ENCODE results near the gene PTBP3.

The PTBP3 gene

DNA sequence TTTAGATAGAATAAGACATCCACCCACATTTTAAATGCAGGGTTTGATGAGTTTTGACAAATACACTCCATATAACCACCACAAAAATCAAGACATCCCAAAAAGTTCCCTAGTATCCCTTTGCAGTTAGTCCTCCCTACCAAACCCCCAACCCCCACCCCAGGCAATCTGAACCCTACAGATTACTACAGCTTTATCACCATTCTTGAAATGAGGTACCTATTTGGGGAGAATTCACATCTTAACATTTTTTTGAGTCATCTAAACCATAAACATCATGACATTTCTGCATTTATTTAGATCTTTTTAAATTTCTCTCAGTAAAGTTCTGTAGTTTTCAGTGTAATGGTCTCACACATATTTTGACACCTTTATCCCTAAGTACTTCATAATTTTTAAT is 53.9 kb downstream of the PTBP3 start:
- Histone ChIP-seq H3K14ac (ENCODE audit: low read length in 2 of 2) (no peak overlapping the region), H3K4me3 (ENCODE audit: insufficient read depth in 1 of 2, low read depth in 1 of 2, low read length in 2 of 2) (no peak overlapping the region), H3K79me1 (replicated peaks; ENCODE audit: low read length, poor library complexity, severe bottlenecking) (peaks cover 12% of the 10 kb centered on the region), H4K8ac (ENCODE audit: low read length) (no peak overlapping the region), H2BK120ac (ENCODE audit: low read depth, low read length) (no peak overlapping the region), H3K18ac (ENCODE audit: low read depth in 1 of 2, low read length in 2 of 2) (no peak overlapping the region), H3K23ac (ENCODE audit: low read length in 2 of 2) (no peak overlapping the region), H3K4ac (ENCODE audit: low read depth in 1 of 2, low read length in 2 of 2) (no peak overlapping the region), H2AFZ (ENCODE audit: low read depth, low read length) (no peak overlapping the region), H2AK5ac (ENCODE audit: low read length, severe bottlenecking) (no peak overlapping the region), H3K36me3 (ENCODE audit: control insufficient read depth in 1 of 2, insufficient read depth in 2 of 2, low read depth in 1 of 2, low read length in 2 of 2) (peaks cover 14 to 16% of the 10 kb centered on the region in 2 experiments), H2BK12ac (ENCODE audit: low read length in 2 of 2) (no peak overlapping the region), H3K9me3 (ENCODE audit: control insufficient read depth, low read length) (peaks cover 11% of the 10 kb centered on the region), H2BK5ac (ENCODE audit: low read depth, low read length, poor library complexity, severe bottlenecking) (no peak overlapping the region), H3K27ac (ENCODE audit: low read length, poor library complexity, severe bottlenecking) (no peak overlapping the region), H3K9ac (ENCODE audit: low read length) (no peak overlapping the region), H3K4me1 (ENCODE audit: control insufficient read depth, insufficient read depth, low read depth, low read length) (no peaks in the 10 kb centered on the region), H4K91ac (ENCODE audit: low read length) (no peak overlapping the region), H3K27me3 (ENCODE audit: control insufficient read depth in 1 of 2, insufficient read depth in 1 of 2, low read length in 2 of 2) (no peaks in the 10 kb centered on the region), H2BK15ac (ENCODE audit: low read depth, poor library complexity, severe bottlenecking) (no peak overlapping the region), H3K4me2 (ENCODE audit: low read length, poor library complexity, severe bottlenecking) (no peak overlapping the region)
- DNase-seq: no peak

GRCh38 chr9:112278152-112278551 is 55.3 kb downstream of the PTBP3 start:
- Histone ChIP-seq H3K4me3 (ENCODE audit: insufficient read depth in 1 of 2, low read depth in 1 of 2, low read length in 2 of 2) (no peak overlapping the region), H3K27ac (ENCODE audit: low read length, poor library complexity, severe bottlenecking) (no peak overlapping the region), H3K18ac (ENCODE audit: low read depth in 1 of 2, low read length in 2 of 2) (no peak overlapping the region), H4K91ac (ENCODE audit: low read length) (no peak overlapping the region), H2BK15ac (ENCODE audit: low read depth, poor library complexity, severe bottlenecking) (no peak overlapping the region), H3K79me1 (replicated peaks; ENCODE audit: low read length, poor library complexity, severe bottlenecking) (peaks cover 5% of the 10 kb centered on the region), H3K9me3 (ENCODE audit: control insufficient read depth, low read length) (no peaks in the 10 kb centered on the region), H2AFZ (ENCODE audit: low read depth, low read length) (no peak overlapping the region), H3K23ac (ENCODE audit: low read length in 2 of 2) (no peak overlapping the region), H4K8ac (ENCODE audit: low read length) (no peak overlapping the region), H2BK12ac (ENCODE audit: low read length in 2 of 2) (no peak overlapping the region), H3K36me3 (ENCODE audit: control insufficient read depth in 1 of 2, insufficient read depth in 2 of 2, low read depth in 1 of 2, low read length in 2 of 2) (peaks cover 3% of the 10 kb centered on the region in 2 experiments), H3K4ac (ENCODE audit: low read depth in 1 of 2, low read length in 2 of 2) (no peak overlapping the region), H3K14ac (ENCODE audit: low read length in 2 of 2) (no peak overlapping the region), H3K27me3 (ENCODE audit: control insufficient read depth in 1 of 2, insufficient read depth in 1 of 2, low read length in 2 of 2) (no peaks in the 10 kb centered on the region), H3K4me1 (ENCODE audit: control insufficient read depth, insufficient read depth, low read depth, low read length) (no peaks in the 10 kb centered on the region), H3K9ac (ENCODE audit: low read length) (no peak overlapping the region), H2BK5ac (ENCODE audit: low read depth, low read length, poor library complexity, severe bottlenecking) (no peak overlapping the region), H2AK5ac (ENCODE audit: low read length, severe bottlenecking) (no peak overlapping the region), H3K4me2 (ENCODE audit: low read length, poor library complexity, severe bottlenecking) (no peak overlapping the region), H2BK120ac (ENCODE audit: low read depth, low read length) (no peak overlapping the region)
- DNase-seq: no peak
- WGBS: no CpG with 5 or more reads among the region's 3 CpGs

DNA sequence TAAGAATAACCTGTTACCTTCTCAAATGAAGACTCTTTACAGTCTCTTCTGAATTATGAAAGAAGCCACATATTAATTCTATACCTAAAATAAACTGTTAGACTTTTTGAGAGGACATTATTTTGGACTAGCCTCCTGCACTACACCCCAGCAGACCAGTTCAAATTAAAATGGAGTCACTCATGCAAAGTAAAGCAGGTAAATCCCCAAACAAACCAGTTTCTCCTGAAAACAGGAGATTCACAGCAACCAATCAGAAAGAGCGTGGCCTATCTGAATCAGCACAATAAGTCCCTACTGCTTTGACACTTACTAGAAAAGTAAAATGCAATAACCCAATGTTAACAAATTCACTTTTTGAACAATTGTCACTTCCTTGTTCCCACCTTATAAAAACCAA is 58.8 kb downstream of the PTBP3 start:
- no peak overlapping the region for H2BK12ac ChIP-seq (ENCODE audit: low read length in 2 of 2)
- H3K9me3 ChIP-seq (ENCODE audit: control insufficient read depth, low read length): no peaks in the 10 kb centered on the region
- WGBS: 100% methylated on average over 1 of the region's 1 CpG
- no peak overlapping the region for H3K4ac ChIP-seq (ENCODE audit: low read depth in 1 of 2, low read length in 2 of 2)
- no peak for DNase-seq
- H3K79me1 ChIP-seq (replicated peaks; ENCODE audit: low read length, poor library complexity, severe bottlenecking): peaks cover 2% of the 10 kb centered on the region
- H3K36me3 ChIP-seq (ENCODE audit: control insufficient read depth in 1 of 2, insufficient read depth in 2 of 2, low read depth in 1 of 2, low read length in 2 of 2): peaks cover 4 to 7% of the 10 kb centered on the region in 2 experiments
- H3K23ac ChIP-seq (ENCODE audit: low read length in 2 of 2): no peak overlapping the region
- H2BK15ac ChIP-seq (ENCODE audit: low read depth, poor library complexity, severe bottlenecking): no peak overlapping the region
- H2AFZ ChIP-seq (ENCODE audit: low read depth, low read length): no peak overlapping the region
- H3K27ac ChIP-seq (ENCODE audit: low read length, poor library complexity, severe bottlenecking): no peak overlapping the region
- no peak overlapping the region for H3K18ac ChIP-seq (ENCODE audit: low read depth in 1 of 2, low read length in 2 of 2)
- H3K9ac ChIP-seq (ENCODE audit: low read length): no peak overlapping the region
- no peak overlapping the region for H2BK5ac ChIP-seq (ENCODE audit: low read depth, low read length, poor library complexity, severe bottlenecking)
- H3K14ac ChIP-seq (ENCODE audit: low read length in 2 of 2): no peak overlapping the region
- no peak overlapping the region for H4K8ac ChIP-seq (ENCODE audit: low read length)
- H2BK120ac ChIP-seq (ENCODE audit: low read depth, low read length): no peak overlapping the region
- H3K4me2 ChIP-seq (ENCODE audit: low read length, poor library complexity, severe bottlenecking): no peak overlapping the region
- no peak overlapping the region for H4K91ac ChIP-seq (ENCODE audit: low read length)
- H2AK5ac ChIP-seq (ENCODE audit: low read length, severe bottlenecking): no peak overlapping the region
- H3K4me3 ChIP-seq (ENCODE audit: insufficient read depth in 1 of 2, low read depth in 1 of 2, low read length in 2 of 2): no peak overlapping the region
- no peaks in the 10 kb centered on the region for H3K27me3 ChIP-seq (ENCODE audit: control insufficient read depth in 1 of 2, insufficient read depth in 1 of 2, low read length in 2 of 2)
- H3K4me1 ChIP-seq (ENCODE audit: control insufficient read depth, insufficient read depth, low read depth, low read length): peaks cover 1% of the 10 kb centered on the region

DNA sequence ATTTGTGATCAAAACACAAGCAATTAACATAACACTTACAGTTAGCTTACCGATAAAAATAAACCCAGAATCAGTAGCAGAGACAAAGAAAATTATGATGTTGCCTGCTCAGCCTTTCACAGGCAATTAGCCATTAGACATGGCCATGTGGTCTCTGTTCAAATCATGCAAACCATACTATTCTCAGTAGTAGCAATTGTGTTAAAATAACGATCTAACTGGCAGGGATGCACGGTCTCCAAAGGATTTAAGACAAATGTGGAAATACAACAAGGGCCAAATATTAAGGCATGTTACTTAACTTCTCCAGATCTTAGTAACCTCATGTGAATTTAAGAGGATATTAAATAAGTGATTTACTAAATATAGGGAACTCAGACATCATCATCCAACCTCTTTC is 59.5 kb downstream of the PTBP3 start:
- Histone ChIP-seq H3K9ac (ENCODE audit: low read length) (no peak overlapping the region), H3K4me1 (ENCODE audit: control insufficient read depth, insufficient read depth, low read depth, low read length) (peaks cover 1% of the 10 kb centered on the region), H2AFZ (ENCODE audit: low read depth, low read length) (no peak overlapping the region), H3K27me3 (ENCODE audit: control insufficient read depth in 1 of 2, insufficient read depth in 1 of 2, low read length in 2 of 2) (no peaks in the 10 kb centered on the region), H2AK5ac (ENCODE audit: low read length, severe bottlenecking) (no peak overlapping the region), H2BK120ac (ENCODE audit: low read depth, low read length) (no peak overlapping the region), H3K4me2 (ENCODE audit: low read length, poor library complexity, severe bottlenecking) (no peak overlapping the region), H3K27ac (ENCODE audit: low read length, poor library complexity, severe bottlenecking) (no peak overlapping the region), H2BK5ac (ENCODE audit: low read depth, low read length, poor library complexity, severe bottlenecking) (no peak overlapping the region), H3K4ac (ENCODE audit: low read depth in 1 of 2, low read length in 2 of 2) (no peak overlapping the region), H3K36me3 (ENCODE audit: control insufficient read depth in 1 of 2, insufficient read depth in 2 of 2, low read depth in 1 of 2, low read length in 2 of 2) (peaks cover 4 to 7% of the 10 kb centered on the region in 2 experiments), H3K14ac (ENCODE audit: low read length in 2 of 2) (no peak overlapping the region), H2BK12ac (ENCODE audit: low read length in 2 of 2) (no peak overlapping the region), H2BK15ac (ENCODE audit: low read depth, poor library complexity, severe bottlenecking) (no peak overlapping the region), H4K8ac (ENCODE audit: low read length) (no peak overlapping the region), H3K23ac (ENCODE audit: low read length in 2 of 2) (no peak overlapping the region), H3K9me3 (ENCODE audit: control insufficient read depth, low read length) (no peaks in the 10 kb centered on the region), H3K79me1 (replicated peaks; ENCODE audit: low read length, poor library complexity, severe bottlenecking) (peaks cover 2% of the 10 kb centered on the region), H4K91ac (ENCODE audit: low read length) (no peak overlapping the region), H3K18ac (ENCODE audit: low read depth in 1 of 2, low read length in 2 of 2) (no peak overlapping the region), H3K4me3 (ENCODE audit: insufficient read depth in 1 of 2, low read depth in 1 of 2, low read length in 2 of 2) (no peak overlapping the region)
- no peak for DNase-seq
- WGBS: 98% methylated on average over 2 of the region's 3 CpGs
